Liver (tissue), 9 donors: ENCODE results near the gene GPR107. TPM values are rescaled to one million over a fixed set of nuclear protein-coding genes. Genes with fewer than 3 reads are reported as not detected.

ENCODE experiments used
- DNase-seq: peaks from one replicate; pipeline ENCODE4 v3.0.0-alpha.2; 2017; ENCODE audit warnings: low spot score
- H3K27ac ChIP-seq, 2 donors: one replicate each; pipeline ENCODE4 v1.7.0; 2013; ENCODE audit warnings: inconsistent platforms in 2 of 2, low read length in 2 of 2, control low read depth in 1 of 2, low read depth in 1 of 2, mild to moderate bottlenecking in 1 of 2
- H3K27me3 ChIP-seq, 4 donors: one replicate each; pipeline versions ENCODE4 v1.6.1 to v1.7.0; 2013; ENCODE audit warnings: low read length in 3 of 4, inconsistent platforms in 1 of 4, mild to moderate bottlenecking in 1 of 4, moderate library complexity in 1 of 4; ENCODE audit not compliant: control insufficient read depth in 4 of 4, insufficient read depth in 4 of 4
- H3K36me3 ChIP-seq, 4 donors: one replicate each; pipeline versions ENCODE4 v1.6.1 to v1.7.0; 2013; ENCODE audit warnings: low read length in 3 of 4, mild to moderate bottlenecking in 3 of 4, low read depth in 1 of 4, moderate library complexity in 1 of 4; ENCODE audit not compliant: control insufficient read depth in 4 of 4, insufficient read depth in 3 of 4
- H3K4me1 ChIP-seq, 4 donors: one replicate each; pipeline versions ENCODE4 v1.6.1 to v1.7.0; 2013; ENCODE audit warnings: low read length in 3 of 4, mild to moderate bottlenecking in 3 of 4, moderate library complexity in 1 of 4; ENCODE audit not compliant: control insufficient read depth in 4 of 4, insufficient read depth in 4 of 4
- H3K4me3 ChIP-seq, 3 donors: one replicate each; pipeline versions ENCODE4 v1.6.1 to v1.7.0; 2013; ENCODE audit warnings: low read length in 3 of 3, control low read depth in 1 of 3, low read depth in 1 of 3, mild to moderate bottlenecking in 1 of 3
- H3K9ac ChIP-seq, 2 donors: one replicate each; pipeline ENCODE4 v1.7.0; 2013; ENCODE audit warnings: low read length in 2 of 2, mild to moderate bottlenecking in 2 of 2, moderate library complexity in 2 of 2, control low read depth in 1 of 2, low read depth in 1 of 2
- H3K9me3 ChIP-seq, 4 donors: one replicate each; pipeline versions ENCODE4 v1.6.1 to v1.7.0; 2013; ENCODE audit warnings: low read length in 3 of 4; ENCODE audit not compliant: control insufficient read depth in 4 of 4
- ATF3 ChIP-seq: IDR thresholded peaks from 2 replicates; pipeline ENCODE4 v1.6.1; 2016; ENCODE audit warnings: antibody characterized with exemption
- FOXA1 ChIP-seq: IDR thresholded peaks from 2 replicates; pipeline ENCODE4 v1.6.1; 2016; ENCODE audit warnings: antibody characterized with exemption
- GABPA ChIP-seq, 2 donors: IDR thresholded peaks in 1 of 2; conservative IDR thresholded peaks in 1 of 2; 2 replicates each; pipeline ENCODE4 v1.6.1; 2016; ENCODE audit warnings: antibody characterized with exemption in 2 of 2, mild to moderate bottlenecking in 1 of 2, moderate library complexity in 1 of 2
- HNF4A ChIP-seq, 2 donors: conservative IDR thresholded peaks; 2 replicates each; pipeline ENCODE4 v1.6.1; 2016; ENCODE audit warnings: antibody characterized with exemption in 2 of 2, mild to moderate bottlenecking in 2 of 2
- HNF4G ChIP-seq: IDR thresholded peaks from 2 replicates; pipeline ENCODE4 v1.6.1; 2016; ENCODE audit warnings: antibody characterized with exemption
- RAD21 ChIP-seq, 2 donors: IDR thresholded peaks; 2 replicates each; pipeline ENCODE4 v1.6.1; 2016; ENCODE audit warnings: antibody characterized with exemption in 2 of 2, mild to moderate bottlenecking in 2 of 2
- RXRA ChIP-seq, 2 donors: IDR thresholded peaks; 2 replicates each; pipeline ENCODE4 v1.6.1; 2017 to 2018; ENCODE audit warnings: antibody characterized with exemption in 2 of 2, mild to moderate bottlenecking in 1 of 2
- SP1 ChIP-seq: IDR thresholded peaks from 2 replicates; pipeline ENCODE4 v1.6.1; 2018; ENCODE audit warnings: antibody characterized with exemption, mild to moderate bottlenecking
- TAF1 ChIP-seq: conservative IDR thresholded peaks from 2 replicates; pipeline ENCODE4 v1.6.1; 2016; ENCODE audit warnings: antibody characterized with exemption, mild to moderate bottlenecking
- WGBS: extraction: QIAGEN DNeasy Blood & Tissue Kit; methylation state at CpG from one replicate; pipeline ENCODE4 v1.1.7; 2013; 5-methylcytosine and 5-hydroxymethylcytosine counted together
- polyA plus RNA-seq, 2 donors: library from polyadenylated mRNA; stranded (reverse) in 1 of 2; unstranded in 1 of 2; fragments of 200-250 nt in 1 of 2; fragments of >200 nt in 1 of 2; fragmentation: Nextera tagmentation in 1 of 2; extraction: Ambion mirVana in 1 of 2; gene quantifications; one replicate each; pipeline versions ENCODE4 v1.2.1 to v1.2.3, GENCODE V29; 2013 to 2015
- total RNA-seq, 2 donors: library from RNA; depleted of rRNA; stranded (reverse); fragments of >200 nt; gene quantifications; one replicate each; pipeline ENCODE4 v1.2.3, GENCODE V29; 2014
- TF ChIP-seq, protein P1 (sequence below): IDR thresholded peaks from 2 replicates; pipeline ENCODE4 v1.6.1; 2016; ENCODE audit warnings: antibody characterized with exemption
- TF ChIP-seq, protein P2 (sequence below): IDR thresholded peaks from 2 replicates; pipeline ENCODE4 v1.6.1; 2016; ENCODE audit warnings: antibody characterized with exemption, mild to moderate bottlenecking
- donor health status: healthy.
- donor health status: healthy.
- donor health status: healthy.
- donor health status: healthy.
- donor health status: healthy.

The GPR107 gene
- total and polyA plus RNA-seq, 4 donors, result 3.8 to 17.2 (median 11.4) TPM

DNA sequence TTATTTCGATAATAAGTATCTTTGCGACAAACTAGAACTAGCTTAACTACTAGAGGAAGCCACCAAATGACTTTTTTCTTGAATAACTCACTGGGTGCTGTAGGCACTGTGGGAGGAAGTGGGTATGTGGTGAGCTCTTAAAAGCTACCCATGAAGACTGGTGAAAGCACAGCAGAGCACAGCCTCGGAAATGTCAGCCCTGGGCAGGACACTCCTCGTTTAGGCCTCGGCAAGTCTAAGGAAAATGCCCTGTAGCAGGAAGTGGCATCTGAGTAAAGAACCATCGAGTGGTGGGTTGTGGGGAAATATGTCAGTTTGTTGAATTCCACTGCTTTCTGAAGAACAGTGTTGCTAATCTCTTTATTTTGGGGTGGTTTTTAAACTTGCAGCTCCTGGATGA is 74.5 kb downstream of the GPR107 start:
- 72% methylated on average over 6 of the region's 6 CpGs for WGBS
- Histone ChIP-seq H3K9me3 (no peaks in the 10 kb centered on the region), H3K36me3 (peaks cover 2 to 28% (median 14%) of the 10 kb centered on the region in 4 donors), H3K27me3 (no peaks in the 10 kb centered on the region), H3K27ac (peak overlapping the region; percentile 60 to 66), H3K9ac (peak overlapping the region in 1 of 2 donors; percentile 5), H3K4me1 (no peaks in the 10 kb centered on the region), H3K4me3 (no peak overlapping the region)
- TF ChIP-seq HNF4G (no peak), RAD21 (IDR thresholded peaks at IDR 0.05) (no peak)
- no peak for DNase-seq

GRCh38 chr9:130128733-130129431 is 75.2 kb downstream of the GPR107 start:
- Histone ChIP-seq H3K27ac (peak overlapping the region; percentile 63 to 75), H3K27me3 (no peaks in the 10 kb centered on the region), H3K4me1 (no peaks in the 10 kb centered on the region), H3K36me3 (peaks cover 4 to 26% (median 15%) of the 10 kb centered on the region in 4 donors), H3K9ac (peak overlapping the region in 1 of 2 donors; percentile 14), H3K4me3 (no peak overlapping the region), H3K9me3 (no peaks in the 10 kb centered on the region)
- no peak for TF ChIP-seq HNF4G
- WGBS, result 66% methylated on average over 14 of the region's 14 CpGs
- DNase-seq, result no peak

DNA sequence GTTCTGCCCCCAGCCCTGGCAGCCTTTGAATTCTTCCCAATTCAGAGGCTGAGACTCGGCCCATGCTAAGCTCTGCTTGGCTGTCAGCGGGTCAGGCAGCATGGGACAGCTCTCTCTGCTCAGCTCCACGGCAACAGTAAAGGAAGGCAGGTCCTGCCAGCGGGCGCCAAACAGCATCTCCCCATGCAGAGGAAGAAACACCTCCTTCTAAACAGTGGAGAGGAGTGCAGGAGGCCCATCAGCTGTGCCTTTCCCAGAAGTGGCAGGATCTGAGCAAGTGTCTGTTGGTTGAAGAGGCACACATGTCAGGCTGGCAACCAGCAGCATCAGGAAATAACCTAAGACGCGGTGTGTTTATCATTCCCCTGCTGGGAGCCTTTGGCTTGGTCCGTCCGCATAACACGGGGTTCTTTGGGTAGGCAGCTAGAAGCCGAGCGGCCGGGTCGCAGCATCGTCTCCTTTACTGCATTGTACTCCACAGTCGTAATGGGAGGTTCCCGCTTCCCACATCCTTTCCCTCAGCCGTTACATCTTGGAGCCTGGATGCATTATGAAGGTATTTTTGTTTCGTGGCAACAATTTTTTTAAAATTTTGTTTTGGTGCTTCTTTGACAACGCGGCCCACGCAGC is 75.8 kb downstream of the GPR107 start:
- H3K9ac ChIP-seq, result peak overlapping the region in 1 of 2 donors; percentile 14
- no peaks in the 10 kb centered on the region for H3K9me3 ChIP-seq
- H3K4me1 ChIP-seq, result no peaks in the 10 kb centered on the region
- H3K27me3 ChIP-seq, result no peaks in the 10 kb centered on the region
- TF ChIP-seq GABPA (IDR thresholded peaks at IDR 0.05 in 1 of 2, conservative IDR thresholded peaks at IDR 0.05 in 1 of 2) (no peak), TAF1 (no peak), ATF3 (no peak), FOXA1 (no peak), HNF4A (conservative IDR thresholded peaks at IDR 0.05) (no peak), SP1 (no peak), RAD21 (IDR thresholded peaks at IDR 0.05) (no peak), RXRA (IDR thresholded peaks at IDR 0.05) (no peak)
- TF ChIP-seq, protein P1, sequence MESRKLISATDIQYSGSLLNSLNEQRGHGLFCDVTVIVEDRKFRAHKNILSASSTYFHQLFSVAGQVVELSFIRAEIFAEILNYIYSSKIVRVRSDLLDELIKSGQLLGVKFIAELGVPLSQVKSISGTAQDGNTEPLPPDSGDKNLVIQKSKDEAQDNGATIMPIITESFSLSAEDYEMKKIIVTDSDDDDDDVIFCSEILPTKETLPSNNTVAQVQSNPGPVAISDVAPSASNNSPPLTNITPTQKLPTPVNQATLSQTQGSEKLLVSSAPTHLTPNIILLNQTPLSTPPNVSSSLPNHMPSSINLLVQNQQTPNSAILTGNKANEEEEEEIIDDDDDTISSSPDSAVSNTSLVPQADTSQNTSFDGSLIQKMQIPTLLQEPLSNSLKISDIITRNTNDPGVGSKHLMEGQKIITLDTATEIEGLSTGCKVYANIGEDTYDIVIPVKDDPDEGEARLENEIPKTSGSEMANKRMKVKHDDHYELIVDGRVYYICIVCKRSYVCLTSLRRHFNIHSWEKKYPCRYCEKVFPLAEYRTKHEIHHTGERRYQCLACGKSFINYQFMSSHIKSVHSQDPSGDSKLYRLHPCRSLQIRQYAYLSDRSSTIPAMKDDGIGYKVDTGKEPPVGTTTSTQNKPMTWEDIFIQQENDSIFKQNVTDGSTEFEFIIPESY, result no peak
- TF ChIP-seq, protein P2, sequence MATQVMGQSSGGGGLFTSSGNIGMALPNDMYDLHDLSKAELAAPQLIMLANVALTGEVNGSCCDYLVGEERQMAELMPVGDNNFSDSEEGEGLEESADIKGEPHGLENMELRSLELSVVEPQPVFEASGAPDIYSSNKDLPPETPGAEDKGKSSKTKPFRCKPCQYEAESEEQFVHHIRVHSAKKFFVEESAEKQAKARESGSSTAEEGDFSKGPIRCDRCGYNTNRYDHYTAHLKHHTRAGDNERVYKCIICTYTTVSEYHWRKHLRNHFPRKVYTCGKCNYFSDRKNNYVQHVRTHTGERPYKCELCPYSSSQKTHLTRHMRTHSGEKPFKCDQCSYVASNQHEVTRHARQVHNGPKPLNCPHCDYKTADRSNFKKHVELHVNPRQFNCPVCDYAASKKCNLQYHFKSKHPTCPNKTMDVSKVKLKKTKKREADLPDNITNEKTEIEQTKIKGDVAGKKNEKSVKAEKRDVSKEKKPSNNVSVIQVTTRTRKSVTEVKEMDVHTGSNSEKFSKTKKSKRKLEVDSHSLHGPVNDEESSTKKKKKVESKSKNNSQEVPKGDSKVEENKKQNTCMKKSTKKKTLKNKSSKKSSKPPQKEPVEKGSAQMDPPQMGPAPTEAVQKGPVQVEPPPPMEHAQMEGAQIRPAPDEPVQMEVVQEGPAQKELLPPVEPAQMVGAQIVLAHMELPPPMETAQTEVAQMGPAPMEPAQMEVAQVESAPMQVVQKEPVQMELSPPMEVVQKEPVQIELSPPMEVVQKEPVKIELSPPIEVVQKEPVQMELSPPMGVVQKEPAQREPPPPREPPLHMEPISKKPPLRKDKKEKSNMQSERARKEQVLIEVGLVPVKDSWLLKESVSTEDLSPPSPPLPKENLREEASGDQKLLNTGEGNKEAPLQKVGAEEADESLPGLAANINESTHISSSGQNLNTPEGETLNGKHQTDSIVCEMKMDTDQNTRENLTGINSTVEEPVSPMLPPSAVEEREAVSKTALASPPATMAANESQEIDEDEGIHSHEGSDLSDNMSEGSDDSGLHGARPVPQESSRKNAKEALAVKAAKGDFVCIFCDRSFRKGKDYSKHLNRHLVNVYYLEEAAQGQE, result no peak
- peak overlapping the region; percentile 63 to 75 for H3K27ac ChIP-seq
- WGBS, result 93% methylated on average over 22 of the region's 22 CpGs
- H3K4me3 ChIP-seq, result no peak overlapping the region
- peaks cover 4 to 25% (median 15%) of the 10 kb centered on the region in 4 donors for H3K36me3 ChIP-seq
- DNase-seq, result no peak
